Kidney epithelial cell (primary cell): ENCODE results near the gene KCNJ18. TPM values are rescaled to one million over a fixed set of nuclear protein-coding genes. Genes with fewer than 3 reads are reported as not detected.
"Not testable (repeated sequence)": the region's sequence is repeated elsewhere in the genome, so short reads cannot be mapped to it uniquely, and the experiment has no call there.

ENCODE experiments used
- DNase-seq: peaks from one replicate; pipeline ENCODE4 v3.0.0-alpha.2; 2010; ENCODE audit warnings: low read depth
- H3K27me3 ChIP-seq: 2 replicates; pipeline ENCODE4 v1.6.0; 2011; ENCODE audit warnings: low read length; ENCODE audit not compliant: control insufficient read depth, insufficient read depth
- H3K36me3 ChIP-seq: 2 replicates; pipeline ENCODE4 v1.5.1; 2011; ENCODE audit warnings: low read length; ENCODE audit not compliant: control insufficient read depth, insufficient read depth
- H3K4me3 ChIP-seq: 2 replicates; pipeline ENCODE4 v1.5.1; 2011; ENCODE audit warnings: low read depth, mild to moderate bottlenecking, control low read depth, low read length
- total RNA-seq: library from RNA; depleted of rRNA; stranded (reverse); fragments of >200 nt; gene quantifications from 2 replicates; pipeline ENCODE4 v1.2.3, GENCODE V29; 2015

The KCNJ18 gene
- total RNA-seq, result not detected in 2 replicates

DNA sequence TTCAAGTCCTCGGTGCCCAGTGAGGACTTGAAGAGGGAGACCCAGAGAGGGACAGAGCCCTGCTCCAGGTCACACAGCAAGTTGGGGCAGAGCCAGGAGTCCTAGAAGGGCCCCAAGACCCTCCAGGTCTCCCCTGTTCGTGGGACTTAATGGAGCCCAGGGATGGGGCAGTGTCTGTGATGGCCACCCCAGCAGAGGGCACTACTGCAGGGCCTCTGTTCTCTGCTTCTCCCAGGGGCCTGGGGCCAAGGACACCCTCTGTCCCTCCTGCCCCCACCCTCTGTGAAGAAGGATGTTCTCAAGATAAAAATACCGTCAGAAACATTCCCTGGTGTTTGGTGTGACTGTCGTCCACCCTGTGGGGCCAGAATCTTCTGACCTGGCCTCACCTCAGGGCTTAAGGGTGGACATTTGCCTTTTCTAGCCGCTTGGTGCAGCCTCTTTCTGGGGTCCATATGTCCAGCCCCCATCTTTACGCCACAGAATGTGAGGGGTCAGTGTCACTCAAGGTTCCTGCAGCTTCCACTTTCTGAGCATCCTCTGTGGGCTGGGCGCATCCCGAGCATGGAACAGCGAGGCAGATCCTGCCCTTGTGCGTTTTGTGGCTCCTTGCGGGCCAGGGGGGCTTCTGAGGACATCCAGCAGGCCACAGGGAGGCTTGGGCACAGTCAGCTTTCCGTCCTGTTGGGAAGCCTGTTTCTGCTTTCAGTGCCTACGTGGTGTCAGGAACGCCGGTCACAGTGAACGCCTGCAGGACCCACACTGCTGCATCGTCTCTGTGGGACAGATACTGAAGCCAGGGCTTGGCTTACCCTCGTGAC lies at the start of gene KCNJ18:
TSS of gene KCNJ18 (plus strand) at position 641 of the 821 bp plus-strand sequence. CDS start 10,264 bp downstream, outside the sequence.
- H3K36me3 ChIP-seq, H3K4me3 ChIP-seq, H3K27me3 ChIP-seq, DNase-seq: not testable (repeated sequence)

DNA sequence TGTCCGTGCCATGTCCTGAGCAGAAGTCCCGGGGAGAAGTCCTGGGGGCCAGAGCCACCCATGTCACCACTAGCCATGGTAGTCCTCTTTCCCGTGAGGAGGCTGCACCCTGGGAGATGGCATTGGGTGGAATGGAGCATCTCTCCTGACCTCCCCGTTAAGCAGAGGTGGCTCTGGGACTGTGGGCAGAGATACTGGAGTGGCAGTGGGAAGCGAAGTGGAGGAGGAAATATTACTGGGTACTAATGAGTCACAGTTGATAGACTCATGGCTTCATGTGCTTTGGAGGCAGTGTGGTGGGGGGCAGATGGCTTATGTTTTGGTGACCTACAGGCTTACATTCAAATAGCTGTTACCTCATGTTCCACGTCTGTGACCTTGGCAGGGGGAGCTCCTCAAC lies 44.2 kb upstream of the KCNJ18 start:
- H3K27me3 ChIP-seq, DNase-seq, H3K4me3 ChIP-seq, H3K36me3 ChIP-seq: not testable (repeated sequence)

DNA sequence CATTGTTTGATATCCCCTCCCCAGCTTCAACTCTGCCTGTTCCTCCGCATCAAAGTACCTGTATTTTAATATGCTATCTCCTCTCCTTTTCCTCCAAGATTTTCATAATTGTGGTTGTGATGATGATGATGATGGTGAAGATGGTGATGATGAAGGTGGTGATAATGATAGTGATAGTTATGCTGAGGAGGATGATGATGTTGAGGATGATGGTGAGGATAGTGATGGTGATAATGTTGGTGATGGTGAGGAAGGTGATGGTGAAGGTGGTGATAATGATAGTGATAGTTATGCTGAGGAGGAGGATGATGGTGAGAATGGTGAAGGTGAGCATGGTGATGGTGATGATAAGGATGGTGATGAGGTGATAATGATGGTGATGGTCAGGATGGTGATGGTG lies 42.3 kb upstream of the KCNJ18 start:
- H3K27me3 ChIP-seq, H3K4me3 ChIP-seq, H3K36me3 ChIP-seq, DNase-seq: not testable (repeated sequence)

DNA sequence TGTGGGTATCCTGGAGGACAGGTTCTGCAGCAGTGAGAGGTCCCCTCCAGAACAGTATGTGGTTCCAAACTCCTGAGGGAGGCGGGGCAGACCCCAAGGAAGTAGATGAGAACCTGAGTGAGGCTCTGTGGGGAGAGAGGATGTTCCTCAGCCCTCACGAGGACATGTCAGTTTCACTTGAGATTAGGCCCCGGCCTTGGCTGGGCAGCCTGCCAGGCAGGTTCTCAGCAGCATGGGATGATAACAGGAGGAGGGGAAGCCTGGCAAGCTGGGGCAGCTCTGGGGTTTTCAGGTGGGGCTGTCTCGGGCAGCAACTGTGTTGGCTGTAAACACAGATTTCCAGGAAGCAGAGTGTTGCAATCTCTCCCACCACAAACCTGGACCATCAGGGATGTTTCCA lies 40.3 kb upstream of the KCNJ18 start:
- H3K27me3 ChIP-seq, DNase-seq, H3K36me3 ChIP-seq, H3K4me3 ChIP-seq: not testable (repeated sequence)

DNA sequence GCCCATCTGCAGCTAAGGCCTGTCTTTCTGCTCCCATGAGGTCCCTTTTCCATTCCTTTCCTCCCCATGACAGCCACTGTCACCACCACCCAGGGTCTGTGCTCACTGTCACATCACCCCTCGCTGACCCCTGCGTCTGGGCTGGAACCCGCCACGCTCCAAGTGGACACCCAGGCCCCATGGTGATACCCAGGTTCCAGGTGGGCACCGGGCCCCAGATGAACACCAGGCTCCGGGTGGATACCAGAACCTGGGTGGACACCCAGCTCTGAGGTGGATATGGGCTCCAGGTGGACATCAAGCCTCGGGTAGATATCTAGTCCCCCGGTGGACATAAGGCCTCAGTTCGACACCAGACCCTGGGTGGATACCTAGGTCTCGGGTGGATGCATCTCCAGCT lies 39.1 kb upstream of the KCNJ18 start:
- DNase-seq, H3K4me3 ChIP-seq, H3K27me3 ChIP-seq, H3K36me3 ChIP-seq: not testable (repeated sequence)

DNA sequence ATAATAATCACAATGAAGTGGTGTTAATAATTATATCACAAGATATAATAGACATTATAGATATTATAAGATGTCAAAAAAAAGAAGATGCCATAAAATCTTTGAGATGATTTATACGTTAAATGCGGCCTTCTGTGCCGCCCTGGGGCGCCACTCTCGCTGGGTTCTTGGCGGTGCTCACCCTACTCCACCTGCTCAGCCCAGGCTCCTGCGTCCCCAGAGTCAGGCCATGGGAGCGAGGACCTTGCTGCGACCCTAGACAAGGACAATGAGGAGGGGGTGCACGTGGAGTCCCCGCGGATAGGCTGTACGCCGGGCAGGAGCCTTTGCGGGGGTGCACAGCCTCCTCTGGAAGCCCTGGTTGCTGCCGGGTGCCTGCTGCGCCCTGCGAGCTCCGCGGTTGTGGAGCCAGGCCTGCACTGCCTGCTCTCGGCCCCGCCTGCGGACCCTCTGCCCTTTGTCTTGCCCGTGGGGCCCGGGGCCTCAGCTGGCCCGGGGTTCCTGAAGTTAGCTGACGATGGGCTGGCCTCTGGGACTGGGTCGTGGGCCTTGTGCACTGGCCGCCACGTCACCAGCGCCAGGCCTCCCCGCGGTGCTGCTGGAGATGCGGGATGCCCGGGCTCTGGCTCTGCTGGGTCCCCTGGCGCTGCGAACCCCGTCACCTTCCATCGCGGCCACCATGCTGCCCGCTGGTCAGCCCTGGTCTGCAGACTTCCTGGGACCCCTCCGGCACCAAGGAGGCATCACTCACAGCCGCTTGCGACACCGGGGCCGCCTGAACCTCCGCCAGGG lies 35.6 kb upstream of the KCNJ18 start:
- not testable (repeated sequence) for DNase-seq, H3K27me3 ChIP-seq, H3K4me3 ChIP-seq, H3K36me3 ChIP-seq

DNA sequence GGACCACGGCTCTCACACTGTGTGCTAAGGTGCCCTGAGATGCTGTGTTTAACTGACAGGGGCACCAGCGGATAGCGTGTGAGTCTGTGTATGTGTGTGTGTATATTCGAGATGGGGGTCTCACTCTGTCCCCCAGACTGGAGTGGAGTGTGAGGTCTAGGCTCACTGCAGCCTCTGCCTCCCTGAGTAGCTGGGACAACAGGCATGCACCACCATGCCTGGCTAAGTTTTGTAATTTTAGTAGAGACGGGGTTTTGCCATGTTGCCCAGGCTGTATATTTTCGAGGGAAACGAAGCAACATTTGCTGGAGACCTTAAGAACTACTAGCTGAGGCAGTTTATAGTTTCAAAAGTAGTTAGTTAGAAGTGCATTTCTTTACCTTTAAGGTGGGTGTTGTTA lies 32.7 kb upstream of the KCNJ18 start:
- DNase-seq, result not testable (repeated sequence)

DNA sequence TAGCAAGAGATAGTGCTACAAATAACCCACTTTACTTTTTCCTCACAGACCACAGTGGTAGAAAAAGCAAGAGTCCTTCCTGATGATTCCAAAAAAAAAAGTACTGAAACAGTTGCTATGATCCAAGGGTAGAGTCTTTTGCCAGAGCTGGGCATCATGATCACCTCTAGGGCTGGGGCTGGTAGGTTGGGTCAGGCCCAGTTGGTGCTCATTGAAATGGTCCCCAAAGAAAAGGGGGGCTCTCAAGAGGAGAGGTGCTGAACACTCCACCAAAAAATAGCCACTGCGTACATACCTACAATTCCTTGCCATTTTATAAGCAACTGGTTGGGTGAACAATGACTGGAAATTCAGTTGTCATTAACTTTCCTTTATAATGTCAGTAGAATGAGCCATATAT lies 30.9 kb upstream of the KCNJ18 start:
- H3K27me3 ChIP-seq, DNase-seq, H3K4me3 ChIP-seq, H3K36me3 ChIP-seq: not testable (repeated sequence)

More for the DNA sequence above, 32.7 kb upstream of the KCNJ18 start:
- H3K36me3 ChIP-seq, H3K4me3 ChIP-seq, H3K27me3 ChIP-seq: not testable (repeated sequence)

DNA sequence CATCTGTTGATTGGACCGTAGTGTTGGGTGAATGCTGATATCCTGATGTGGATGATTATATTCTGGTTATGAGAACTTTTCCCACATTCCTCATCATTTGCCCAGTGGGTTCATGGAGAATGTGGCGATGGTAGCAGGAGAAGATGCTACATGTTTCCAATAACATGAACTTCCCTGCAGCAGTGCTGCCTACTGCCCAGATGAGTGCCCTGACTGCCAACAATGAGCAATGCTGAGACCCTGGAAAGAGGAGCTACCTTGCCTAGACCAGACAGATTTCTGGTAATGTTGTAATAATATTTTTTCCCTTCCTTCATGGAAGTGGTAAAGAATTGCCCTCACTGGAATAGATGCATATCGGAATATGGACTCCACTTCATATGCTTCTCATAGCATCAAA lies 29.2 kb upstream of the KCNJ18 start:
- H3K27me3 ChIP-seq, DNase-seq, H3K4me3 ChIP-seq, H3K36me3 ChIP-seq: not testable (repeated sequence)

DNA sequence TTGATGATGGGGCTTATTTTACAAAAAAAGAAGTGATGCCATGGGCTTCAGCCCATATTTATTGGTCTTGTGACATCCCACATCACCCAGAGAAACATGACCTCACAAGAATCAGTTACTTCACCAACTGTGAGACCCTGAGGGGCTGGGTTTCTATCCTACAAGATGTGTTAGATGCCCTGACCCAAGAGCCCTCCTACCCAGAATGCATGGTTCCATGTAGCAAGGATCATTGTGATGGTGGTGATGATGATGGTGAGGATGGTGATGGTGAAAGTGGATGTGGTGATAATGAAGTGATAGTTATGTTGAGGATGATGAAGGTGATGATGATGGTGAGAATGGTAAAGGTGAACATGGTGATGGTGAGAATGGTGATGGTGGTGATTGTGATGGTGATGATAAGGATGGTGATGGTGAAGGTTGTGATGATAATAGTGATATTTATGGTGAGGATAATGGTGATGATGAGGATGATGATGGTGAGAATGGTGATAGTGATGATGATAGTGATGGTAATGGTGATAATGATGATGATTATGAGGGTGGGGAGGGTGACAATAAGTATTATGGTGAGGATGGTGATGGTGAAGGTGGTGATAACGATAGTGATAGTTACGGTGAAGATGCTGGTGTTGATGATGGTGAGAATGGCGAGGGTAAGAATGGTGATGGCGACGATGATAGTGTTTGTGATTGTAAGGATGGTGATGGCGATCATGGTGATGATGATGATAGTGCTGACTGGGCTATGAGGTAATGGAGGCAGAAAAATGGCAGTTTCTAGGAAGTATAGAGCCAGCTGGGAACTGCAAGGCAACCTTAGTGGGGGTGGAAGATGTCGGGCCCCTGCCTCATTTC lies 28.5 kb upstream of the KCNJ18 start:
- not testable (repeated sequence) for H3K27me3 ChIP-seq, H3K4me3 ChIP-seq, H3K36me3 ChIP-seq, DNase-seq

DNA sequence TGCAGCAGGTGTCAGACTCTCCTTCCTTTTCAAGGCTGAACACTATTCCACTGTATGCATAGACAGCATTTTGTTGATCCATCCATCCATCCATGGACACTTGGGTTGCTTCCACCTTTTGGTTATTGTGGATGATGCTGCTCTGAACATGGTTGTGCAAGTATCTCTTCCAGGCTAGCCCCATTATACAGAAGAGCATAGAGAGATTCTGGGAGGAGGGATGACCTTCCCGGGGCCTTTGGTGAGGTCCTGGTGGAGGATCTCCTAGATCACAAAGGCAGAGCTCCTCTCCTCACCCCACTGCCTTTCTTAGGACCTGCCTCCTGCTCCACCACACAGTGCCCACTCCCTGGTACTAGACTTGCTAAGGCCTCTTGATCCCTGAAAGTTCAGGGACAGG lies 27.2 kb upstream of the KCNJ18 start:
- not testable (repeated sequence) for H3K27me3 ChIP-seq, DNase-seq, H3K36me3 ChIP-seq, H3K4me3 ChIP-seq

DNA sequence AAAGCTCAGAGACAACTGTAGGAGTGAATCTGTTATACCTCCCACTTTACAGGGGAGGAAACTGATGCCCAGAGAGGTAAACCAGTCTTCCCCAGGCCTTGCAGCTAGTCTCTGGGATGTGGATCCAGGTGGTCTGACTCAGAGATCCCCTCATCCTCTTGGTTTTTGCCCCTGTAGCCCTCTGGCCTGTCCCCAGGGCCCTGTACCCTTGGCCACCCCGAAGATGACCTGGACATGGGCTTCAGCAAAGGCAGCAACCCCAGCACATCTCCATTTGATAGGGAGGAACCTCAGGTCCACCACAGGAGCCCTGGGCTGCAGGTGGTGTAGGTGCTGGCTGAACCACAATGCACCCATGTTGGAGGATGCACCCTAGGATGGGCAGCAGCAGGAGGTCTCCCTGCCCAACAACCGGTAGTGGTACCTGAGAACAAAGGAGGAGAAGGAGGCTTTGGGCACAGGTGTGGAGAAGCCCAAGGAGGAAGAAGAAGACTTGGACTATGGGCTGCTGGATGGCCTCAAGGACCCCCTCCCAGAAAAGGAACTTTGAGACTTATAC lies 26.3 kb upstream of the KCNJ18 start:
- DNase-seq, H3K4me3 ChIP-seq, H3K36me3 ChIP-seq, H3K27me3 ChIP-seq: not testable (repeated sequence)

DNA sequence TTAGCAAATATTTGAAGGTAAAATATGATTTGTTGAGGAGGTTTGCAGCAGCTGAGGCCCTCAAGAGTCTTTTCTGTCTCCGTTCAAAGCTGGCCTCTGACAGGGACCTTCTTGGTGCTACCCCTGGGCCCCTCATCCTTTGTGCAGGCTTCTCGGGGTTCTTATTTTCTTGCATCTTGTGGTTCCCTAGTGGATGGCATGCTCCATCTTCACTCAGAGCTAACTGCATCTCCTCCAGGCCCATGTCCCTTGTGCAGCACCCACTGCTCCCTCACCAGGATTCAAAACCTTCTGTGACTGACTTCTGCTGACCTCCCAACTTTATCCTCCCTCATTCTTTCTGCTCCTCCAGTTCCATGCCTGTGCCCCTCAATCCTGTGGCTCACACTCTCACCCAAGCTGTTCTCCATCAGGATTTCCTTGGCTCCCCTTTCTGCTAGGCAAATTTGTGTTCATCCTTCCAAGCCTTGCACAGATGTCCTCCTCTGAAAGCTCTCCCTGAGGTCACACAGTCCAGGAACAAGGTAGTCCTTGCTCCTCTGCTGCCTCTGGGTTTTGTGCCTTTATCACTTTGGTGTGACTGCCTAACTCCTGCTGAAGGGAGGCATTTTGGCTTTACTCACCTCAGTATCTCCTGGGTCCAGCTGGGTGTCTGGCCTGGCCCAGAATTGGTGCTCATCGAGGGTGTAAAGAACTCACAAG lies 25.5 kb upstream of the KCNJ18 start:
- not testable (repeated sequence) for DNase-seq, H3K4me3 ChIP-seq, H3K27me3 ChIP-seq, H3K36me3 ChIP-seq
